GM23338 (cell line): ENCODE results near the gene LRMDA. TPM values are rescaled to one million over a fixed set of nuclear protein-coding genes. Genes with fewer than 3 reads are reported as not detected.

Source experiments
- ATAC-seq: fragments of 200-7000 bp; cut with Tn5 transposase; 3 replicates; pipeline ENCODE4 v1.9.1; 2020
- DNase-seq: peaks from one replicate; pipeline ENCODE4 v3.0.0-alpha.2; 2015; ENCODE audit warnings: low spot score
- H2AFZ ChIP-seq: fragments of 200-600 bp; sonication (generic); 2 replicates; pipeline ENCODE4 v1.8.0; 2016; ENCODE audit warnings: antibody characterized with exemption, mild to moderate bottlenecking, moderate library complexity
- H3F3A ChIP-seq: fragments of 200-600 bp; sonication (generic); replicated peaks from 2 replicates; pipeline ENCODE4 v1.8.0; 2017; ENCODE audit warnings: antibody characterized with exemption, mixed run types, low read depth
- H3K27ac ChIP-seq: fragments of 200-600 bp; sonication (generic); 2 replicates; pipeline ENCODE4 v1.6.1; 2016; ENCODE audit warnings: low read depth
- H3K27me3 ChIP-seq: fragments of 200-600 bp; sonication (generic); 2 replicates; pipeline ENCODE4 v1.8.0; 2016; ENCODE audit warnings: mild to moderate bottlenecking, mixed run types, moderate library complexity; ENCODE audit not compliant: insufficient read depth
- H3K36me3 ChIP-seq: fragments of 200-600 bp; sonication (generic); 2 replicates; pipeline ENCODE4 v1.8.0; 2016; ENCODE audit warnings: mild to moderate bottlenecking; ENCODE audit not compliant: insufficient read depth
- H3K4me1 ChIP-seq: fragments of 200-600 bp; sonication (generic); 2 replicates; pipeline ENCODE4 v1.8.0; 2016; ENCODE audit warnings: mild to moderate bottlenecking, moderate library complexity; ENCODE audit not compliant: insufficient read depth
- H3K4me2 ChIP-seq: fragments of 200-600 bp; sonication (generic); 2 replicates; pipeline ENCODE4 v1.7.1; 2017; ENCODE audit warnings: mixed run types
- H3K4me3 ChIP-seq: fragments of 200-600 bp; sonication (generic); 2 replicates; pipeline ENCODE4 v1.6.1; 2016; ENCODE audit warnings: mixed run types
- H3K79me2 ChIP-seq: fragments of 200-600 bp; sonication (generic); replicated peaks from 2 replicates; pipeline ENCODE4 v1.8.0; 2017; ENCODE audit warnings: mild to moderate bottlenecking; ENCODE audit not compliant: insufficient read depth
- H3K9me2 ChIP-seq: fragments of 200-600 bp; sonication (generic); 2 replicates; pipeline ENCODE4 v1.8.0; 2017; ENCODE audit not compliant: insufficient read depth
- H4K20me1 ChIP-seq: fragments of 200-600 bp; sonication (generic); replicated peaks from 2 replicates; pipeline ENCODE4 v1.8.0; 2017; ENCODE audit warnings: mild to moderate bottlenecking; ENCODE audit not compliant: insufficient read depth
- H3K27ac Mint-ChIP-seq: 2 replicates; pipeline ENCODE4 v1.8.0; 2020; ENCODE audit warnings: inconsistent platforms, mild to moderate bottlenecking, moderate library complexity, mixed read lengths
- H3K27me3 Mint-ChIP-seq: 3 replicates; pipeline ENCODE4 v1.8.0; 2022; ENCODE audit warnings: low read depth, mild to moderate bottlenecking, moderate library complexity, mixed read lengths, inconsistent platforms; ENCODE audit not compliant: insufficient read depth, poor library complexity
- H3K36me3 Mint-ChIP-seq: 3 replicates; pipeline ENCODE4 v1.8.0; 2021; ENCODE audit warnings: low read depth, mild to moderate bottlenecking, inconsistent platforms, moderate library complexity, mixed read lengths
- H3K4me1 Mint-ChIP-seq: 3 replicates; pipeline ENCODE4 v1.8.0; 2020; ENCODE audit warnings: mild to moderate bottlenecking, inconsistent platforms, mixed read lengths
- H3K4me3 Mint-ChIP-seq: 3 replicates; pipeline ENCODE4 v1.8.0; 2021; ENCODE audit warnings: moderate library complexity, mild to moderate bottlenecking, inconsistent platforms, mixed read lengths
- H3K9me3 Mint-ChIP-seq: 3 replicates; pipeline ENCODE4 v1.8.0; 2020; ENCODE audit warnings: moderate library complexity, mild to moderate bottlenecking, inconsistent platforms, mixed read lengths
- CREB1 ChIP-seq: fragments of 250-450 bp; sonication (Bioruptor Pico); IDR thresholded peaks from 2 replicates; pipeline ENCODE4 v1.5.0; 2020; ENCODE audit warnings: low read depth, mild to moderate bottlenecking, moderate library complexity
- CTCF ChIP-seq, 2 experiments: fragments of 200-600 bp in 1 of 2; sonication (generic) in 1 of 2; conservative IDR thresholded peaks; 2 replicates each; pipeline versions ENCODE4 v1.5.1 to v1.6.1; 2016 to 2017; ENCODE audit warnings: antibody characterized with exemption in 2 of 2, low read depth in 2 of 2, mild to moderate bottlenecking in 2 of 2, moderate library complexity in 1 of 2
- ETS1 ChIP-seq: IDR thresholded peaks from 2 replicates; pipeline ENCODE4 v1.6.1; 2016; ENCODE audit warnings: antibody characterized with exemption
- EZH2 ChIP-seq: fragments of 200-600 bp; sonication (generic); IDR thresholded peaks from one replicate; pipeline ENCODE4 v1.8.0; 2017; ENCODE audit warnings: antibody characterized with exemption, mild to moderate bottlenecking, low read depth; ENCODE audit not compliant: unreplicated experiment
- EZH2phosphoT487 ChIP-seq: fragments of 200-600 bp; sonication (generic); IDR thresholded peaks from one replicate; pipeline ENCODE4 v1.8.1; 2018; ENCODE audit warnings: antibody characterized with exemption; ENCODE audit not compliant: unreplicated experiment
- JUNB ChIP-seq: IDR thresholded peaks from one replicate; pipeline ENCODE4 v1.6.1; 2016; ENCODE audit warnings: antibody characterized with exemption; ENCODE audit not compliant: unreplicated experiment
- NANOG ChIP-seq: IDR thresholded peaks from 2 replicates; pipeline ENCODE4 v1.6.1; 2016; ENCODE audit warnings: antibody characterized with exemption, borderline replicate concordance
- POLR2AphosphoS5 ChIP-seq: IDR thresholded peaks from 2 replicates; pipeline ENCODE4 v1.6.1; 2016; ENCODE audit warnings: antibody characterized with exemption, low read depth
- REST ChIP-seq: IDR thresholded peaks from one replicate; pipeline ENCODE4 v1.6.1; 2018; ENCODE audit warnings: antibody characterized with exemption; ENCODE audit not compliant: unreplicated experiment
- ZNF114 ChIP-seq: fragments of 250-450 bp; sonication (Bioruptor Pico); IDR thresholded peaks from 2 replicates; pipeline ENCODE4 v1.5.0; 2020; ENCODE audit warnings: mild to moderate bottlenecking, moderate library complexity
- ZNF331 ChIP-seq: fragments of 250-450 bp; sonication (Bioruptor Pico); IDR thresholded peaks from 2 replicates; pipeline ENCODE4 v1.5.0; 2020; ENCODE audit warnings: low read depth, mild to moderate bottlenecking, moderate library complexity
- ZNF462 ChIP-seq: fragments of 250-450 bp; sonication (Bioruptor Pico); IDR thresholded peaks from 2 replicates; pipeline ENCODE4 v1.5.0; 2020; ENCODE audit warnings: mild to moderate bottlenecking, moderate library complexity
- polyA plus RNA-seq: library from polyadenylated mRNA; unstranded; fragments of >200 nt; fragmentation: Nextera tagmentation; extraction: Ambion mirVana; gene quantifications from 2 replicates; pipeline ENCODE4 v1.2.1, GENCODE V29; 2016
- total RNA-seq: library from RNA; depleted of rRNA; stranded (reverse); fragments of >200 nt; shearing (Covaris generic); gene quantifications from 2 replicates; pipeline ENCODE4 v1.2.3, GENCODE V29; 2014

The LRMDA gene
- total and polyA plus RNA-seq, 2 experiments from 2014 or later = 0.90 to 1.8 TPM

- Histone ChIP-seq H3K27ac (no peak overlapping the region), H3K4me3 (no peak overlapping the region), H3K36me3 (no peaks in the 10 kb centered on the region), H2AFZ (no peak overlapping the region), H4K20me1 (no peaks in the 10 kb centered on the region), H3K4me1 (no peaks in the 10 kb centered on the region), H3F3A (no peaks in the 10 kb centered on the region), H3K4me2 (no peak overlapping the region), H3K9me2 (no peaks in the 10 kb centered on the region; the same call in 1 of the 2 replicates), H3K79me2 (no peaks in the 10 kb centered on the region), H3K27me3 (no peaks in the 10 kb centered on the region)
- H3K4me1 Mint-ChIP-seq = 0 out of 3 replicates have a peak, but pooled peaks cover 3% of the 10 kb centered on the region
- H3K36me3 Mint-ChIP-seq = no peaks in the 10 kb centered on the region
- no peak overlapping the region for H3K27ac Mint-ChIP-seq
- ATAC-seq = no peak
- TF ChIP-seq ETS1 (no peak), ZNF114 (CRISPR knock-in tag) (no peak), JUNB (no peak), CTCF (conservative IDR thresholded peaks at IDR 0.05; ENCODE audit: low read depth in 2 of 2) (no peak), CREB1 (CRISPR knock-in tag) (no peak), POLR2AphosphoS5 (no peak), EZH2phosphoT487 (no peak), ZNF462 (CRISPR knock-in tag) (no peak), REST (no peak), EZH2 (no peak), ZNF331 (CRISPR knock-in tag) (no peak), NANOG (no peak)
- H3K27me3 Mint-ChIP-seq = no peaks in the 10 kb centered on the region
- no peaks in the 10 kb centered on the region for H3K9me3 Mint-ChIP-seq
- H3K4me3 Mint-ChIP-seq = no peak overlapping the region
- no peak for DNase-seq
These were observed 227.1 kb downstream of the LRMDA start for GRCh38 chr10:75658496-75658895.
